DOHH2 (cell line): ENCODE measurements around the gene SMIM10L1.

Experiments used
- H3F3A ChIP-seq: fragments of 200-600 bp; sonication (generic), shearing (Covaris generic); 2 replicates; pipeline ENCODE4 v1.6.0; 2016; ENCODE audit warnings: antibody characterized with exemption, mild to moderate bottlenecking; ENCODE audit not compliant: control insufficient read depth, insufficient read depth
- H3K27ac ChIP-seq: fragments of 200-600 bp; sonication (generic); 2 replicates; pipeline ENCODE4 v1.5.1; 2014; ENCODE audit warnings: low read depth, mild to moderate bottlenecking, low read length, moderate library complexity
- H3K27me3 ChIP-seq: fragments of 200-600 bp; sonication (generic); 2 replicates; pipeline ENCODE4 v1.6.1; 2014; ENCODE audit warnings: mild to moderate bottlenecking, low read length, mixed read lengths; ENCODE audit not compliant: control insufficient read depth
- H3K36me3 ChIP-seq: fragments of 200-600 bp; sonication (generic); 2 replicates; pipeline ENCODE4 v1.6.1; 2014; ENCODE audit warnings: mild to moderate bottlenecking, low read length, moderate library complexity, mixed read lengths; ENCODE audit not compliant: control insufficient read depth
- H3K4me1 ChIP-seq: fragments of 200-600 bp; sonication (generic); 2 replicates; pipeline ENCODE4 v1.6.1; 2014; ENCODE audit warnings: mild to moderate bottlenecking, low read length, mixed read lengths; ENCODE audit not compliant: control insufficient read depth
- H3K4me2 ChIP-seq: fragments of 200-600 bp; sonication (generic); 2 replicates; pipeline ENCODE4 v1.6.0; 2014; ENCODE audit warnings: mild to moderate bottlenecking, low read length, moderate library complexity
- H3K4me3 ChIP-seq: fragments of 200-600 bp; sonication (generic); 2 replicates; pipeline ENCODE4 v1.5.1; 2014; ENCODE audit warnings: mild to moderate bottlenecking, low read length, mixed read lengths
- H3K79me2 ChIP-seq: fragments of 200-600 bp; sonication (generic); 2 replicates; pipeline ENCODE4 v1.6.1; 2014; ENCODE audit warnings: mild to moderate bottlenecking, low read length, mixed read lengths; ENCODE audit not compliant: control insufficient read depth
- H3K9me2 ChIP-seq: fragments of 200-600 bp; sonication (generic); replicated peaks from 2 replicates; pipeline ENCODE4 v1.6.1; 2014; ENCODE audit warnings: mild to moderate bottlenecking, low read length, mixed read lengths; ENCODE audit not compliant: control insufficient read depth
- H3K9me3 ChIP-seq: fragments of 200-600 bp; sonication (generic); 2 replicates; pipeline ENCODE4 v1.6.1; 2014; ENCODE audit warnings: antibody characterized with exemption, low read length, mixed read lengths; ENCODE audit not compliant: control insufficient read depth, insufficient read depth
- H4K20me1 ChIP-seq: fragments of 200-600 bp; sonication (generic); 2 replicates; pipeline ENCODE4 v1.6.0; 2014; ENCODE audit warnings: low read depth, mild to moderate bottlenecking, antibody characterized with exemption, low read length, moderate library complexity; ENCODE audit not compliant: control insufficient read depth, insufficient read depth
- EZH2phosphoT487 ChIP-seq: fragments of 200-600 bp; sonication (generic); IDR thresholded peaks from 2 replicates; pipeline ENCODE4 v1.6.1; 2017; ENCODE audit warnings: borderline replicate concordance, mild to moderate bottlenecking, antibody characterized with exemption, low read length, moderate library complexity, mixed read lengths
- TF ChIP-seq, protein P1 (sequence below): fragments of 200-600 bp; sonication (generic); IDR thresholded peaks from one replicate; pipeline ENCODE4 v1.5.1; 2014; ENCODE audit warnings: antibody characterized with exemption, mild to moderate bottlenecking, low read depth, low read length; ENCODE audit not compliant: poor library complexity, severe bottlenecking

The SMIM10L1 gene

DNA sequence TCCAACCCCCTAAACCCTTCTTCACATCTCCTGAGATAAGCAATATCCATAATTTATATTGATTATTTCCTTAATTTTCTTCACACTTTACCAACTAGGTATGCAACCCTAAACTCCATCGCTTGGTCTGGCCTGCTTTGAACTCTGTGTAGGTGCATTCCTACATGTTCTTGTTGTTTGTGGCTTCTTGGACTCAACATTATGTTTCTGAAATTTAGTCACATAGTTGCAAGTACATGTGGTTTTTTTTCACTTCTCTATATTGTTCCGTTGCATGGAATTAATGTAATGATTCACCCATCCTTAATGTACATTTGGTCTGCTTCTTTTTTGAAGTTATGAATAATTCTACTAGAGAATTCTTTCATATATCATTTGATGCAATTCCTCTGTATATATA is 34.9 kb upstream of the SMIM10L1 start:
- Histone ChIP-seq H4K20me1 (no peaks in the 10 kb centered on the region), H3K9me3 (no peaks in the 10 kb centered on the region), H3K4me3 (no peak overlapping the region), H3K36me3 (no peaks in the 10 kb centered on the region), H3F3A (no peaks in the 10 kb centered on the region), H3K79me2 (peaks cover 25% of the 10 kb centered on the region), H3K27me3 (no peaks in the 10 kb centered on the region), H3K4me2 (no peak overlapping the region), H3K9me2 (no peaks in the 10 kb centered on the region), H3K4me1 (no peaks in the 10 kb centered on the region), H3K27ac (no peak overlapping the region)
- TF ChIP-seq EZH2phosphoT487, result no peak
- TF ChIP-seq, protein P1, sequence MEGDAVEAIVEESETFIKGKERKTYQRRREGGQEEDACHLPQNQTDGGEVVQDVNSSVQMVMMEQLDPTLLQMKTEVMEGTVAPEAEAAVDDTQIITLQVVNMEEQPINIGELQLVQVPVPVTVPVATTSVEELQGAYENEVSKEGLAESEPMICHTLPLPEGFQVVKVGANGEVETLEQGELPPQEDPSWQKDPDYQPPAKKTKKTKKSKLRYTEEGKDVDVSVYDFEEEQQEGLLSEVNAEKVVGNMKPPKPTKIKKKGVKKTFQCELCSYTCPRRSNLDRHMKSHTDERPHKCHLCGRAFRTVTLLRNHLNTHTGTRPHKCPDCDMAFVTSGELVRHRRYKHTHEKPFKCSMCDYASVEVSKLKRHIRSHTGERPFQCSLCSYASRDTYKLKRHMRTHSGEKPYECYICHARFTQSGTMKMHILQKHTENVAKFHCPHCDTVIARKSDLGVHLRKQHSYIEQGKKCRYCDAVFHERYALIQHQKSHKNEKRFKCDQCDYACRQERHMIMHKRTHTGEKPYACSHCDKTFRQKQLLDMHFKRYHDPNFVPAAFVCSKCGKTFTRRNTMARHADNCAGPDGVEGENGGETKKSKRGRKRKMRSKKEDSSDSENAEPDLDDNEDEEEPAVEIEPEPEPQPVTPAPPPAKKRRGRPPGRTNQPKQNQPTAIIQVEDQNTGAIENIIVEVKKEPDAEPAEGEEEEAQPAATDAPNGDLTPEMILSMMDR, result no peak

DNA sequence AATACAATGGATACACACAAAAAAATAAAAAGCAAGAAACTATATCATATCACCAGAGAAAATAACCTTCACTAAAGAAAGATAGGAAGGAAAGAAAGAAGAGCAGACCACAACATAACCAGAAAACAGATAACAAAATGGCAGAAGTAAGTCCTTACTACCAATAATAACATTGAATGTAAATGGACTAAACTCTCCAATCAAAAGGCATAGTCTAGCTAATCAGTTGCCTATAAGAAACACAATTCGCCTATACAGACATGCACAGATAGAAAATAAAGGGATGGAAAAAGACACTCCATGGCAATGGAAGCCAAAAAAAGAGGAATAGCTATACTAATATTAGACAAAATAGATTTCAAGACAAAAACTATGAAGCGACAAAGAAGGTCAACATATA is 27.6 kb upstream of the SMIM10L1 start:
- Histone ChIP-seq H3K4me2 (no peak overlapping the region), H3K9me3 (no peaks in the 10 kb centered on the region), H3K4me1 (no peaks in the 10 kb centered on the region), H3K27ac (no peak overlapping the region), H3F3A (no peaks in the 10 kb centered on the region), H3K4me3 (no peak overlapping the region), H3K27me3 (no peaks in the 10 kb centered on the region), H4K20me1 (no peaks in the 10 kb centered on the region), H3K36me3 (0 out of 2 replicates have a peak, but pooled peaks cover 4% of the 10 kb centered on the region), H3K9me2 (no peaks in the 10 kb centered on the region), H3K79me2 (peaks cover 36% of the 10 kb centered on the region)
- TF ChIP-seq, protein P1, result no peak
- TF ChIP-seq EZH2phosphoT487, result no peak

DNA sequence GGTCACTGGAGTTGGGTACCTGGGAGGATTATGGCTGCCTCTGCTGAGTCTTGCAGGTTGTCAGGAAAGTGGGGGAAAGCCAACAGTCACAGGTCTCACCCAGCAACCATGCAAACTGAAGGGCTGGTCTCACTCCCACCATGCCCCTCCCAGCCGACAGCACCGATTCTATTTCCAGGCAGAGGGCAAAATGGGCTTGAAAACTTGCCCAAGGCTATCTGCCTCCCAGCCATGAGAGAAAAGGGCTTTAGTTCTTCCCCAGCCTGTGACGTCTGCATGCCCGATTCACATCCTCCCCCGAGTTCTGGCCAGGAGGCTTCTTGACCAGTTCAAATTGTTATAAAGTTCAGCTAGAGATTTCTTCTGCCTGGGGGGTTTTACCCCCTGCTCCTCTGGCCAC is 26.7 kb upstream of the SMIM10L1 start:
- no peaks in the 10 kb centered on the region for H3K4me1 ChIP-seq
- peaks cover 36% of the 10 kb centered on the region for H3K79me2 ChIP-seq
- no peaks in the 10 kb centered on the region for H3F3A ChIP-seq
- no peaks in the 10 kb centered on the region for H3K9me2 ChIP-seq
- 0 out of 2 replicates have a peak, but pooled peaks cover 4% of the 10 kb centered on the region for H3K36me3 ChIP-seq
- no peak overlapping the region for H3K4me2 ChIP-seq
- no peak overlapping the region for H3K4me3 ChIP-seq
- no peaks in the 10 kb centered on the region for H4K20me1 ChIP-seq
- no peak for TF ChIP-seq EZH2phosphoT487
- TF ChIP-seq, protein P1, result no peak
- no peaks in the 10 kb centered on the region for H3K27me3 ChIP-seq
- H3K9me3 ChIP-seq, result no peaks in the 10 kb centered on the region
- no peak overlapping the region for H3K27ac ChIP-seq

DNA sequence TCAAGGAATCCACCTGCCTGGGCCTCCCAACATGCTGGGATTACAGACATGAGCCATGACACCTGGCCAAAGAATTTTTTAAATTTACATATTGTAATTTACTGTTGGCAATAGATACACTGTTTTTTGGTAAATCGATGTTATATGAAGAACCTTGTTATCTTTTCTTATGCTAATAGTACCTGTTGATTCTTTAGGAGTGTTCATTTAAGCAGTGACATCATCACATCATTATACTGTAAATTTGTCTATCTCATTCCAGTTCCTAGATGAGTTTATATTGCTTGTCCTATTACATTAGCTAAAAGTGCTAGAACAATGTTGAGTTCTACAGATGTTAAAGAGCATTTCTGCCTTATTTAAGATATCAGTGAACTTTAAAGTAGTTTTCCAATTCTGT is 23.6 kb upstream of the SMIM10L1 start:
- H3F3A ChIP-seq, result no peaks in the 10 kb centered on the region
- no peaks in the 10 kb centered on the region for H3K9me2 ChIP-seq
- peaks cover 2% of the 10 kb centered on the region; the same call in 1 of the 2 replicates for H3K9me3 ChIP-seq
- TF ChIP-seq, protein P1, result no peak
- no peak for TF ChIP-seq EZH2phosphoT487
- no peak overlapping the region for H3K27ac ChIP-seq
- H3K36me3 ChIP-seq, result peaks cover 6% of the 10 kb centered on the region
- no peak overlapping the region for H3K4me3 ChIP-seq
- no peaks in the 10 kb centered on the region for H3K4me1 ChIP-seq
- no peaks in the 10 kb centered on the region for H3K27me3 ChIP-seq
- H3K79me2 ChIP-seq, result peaks cover 27% of the 10 kb centered on the region
- no peaks in the 10 kb centered on the region for H4K20me1 ChIP-seq
- no peak overlapping the region for H3K4me2 ChIP-seq
